Natural killer cell (primary cell): Measurements from ENCODE around the gene ANXA2. TPM values are rescaled to one million over a fixed set of nuclear protein-coding genes. Genes with fewer than 3 reads are reported as not detected.

Experiments
- ATAC-seq, 3 donors: fragments of 150-1000 bp in 2 of 3; fragments of 200-7000 bp in 1 of 3; cut with Tn5 transposase; 1 replicate in 1 of 3; 2 replicates in 2 of 3; pipeline ENCODE4 v1.10.0; 2021; ENCODE audit warnings: mild to moderate bottlenecking in 2 of 3, moderate library complexity in 2 of 3
- DNase-seq, 2 donors: peaks; one replicate each; pipeline versions ENCODE4 v3.0.0 to v3.0.0-alpha.2; 2013 to 2021; ENCODE audit warnings: mixed read lengths in 1 of 2
- H3K27ac ChIP-seq: one replicate; pipeline ENCODE4 v1.5.1; 2013; ENCODE audit warnings: mild to moderate bottlenecking, low read length
- H3K27me3 ChIP-seq: one replicate; pipeline ENCODE4 v1.6.1; 2013; ENCODE audit warnings: low read length; ENCODE audit not compliant: control insufficient read depth, insufficient read depth
- H3K36me3 ChIP-seq: one replicate; pipeline ENCODE4 v1.6.1; 2013; ENCODE audit warnings: low read length; ENCODE audit not compliant: control insufficient read depth, insufficient read depth
- H3K4me1 ChIP-seq: one replicate; pipeline ENCODE4 v1.6.1; 2013; ENCODE audit warnings: low read length; ENCODE audit not compliant: control insufficient read depth, insufficient read depth
- H3K4me3 ChIP-seq: one replicate; pipeline ENCODE4 v1.5.1; 2013; ENCODE audit warnings: low read length
- H3K9me3 ChIP-seq: one replicate; pipeline ENCODE4 v1.6.1; 2013; ENCODE audit warnings: low read length; ENCODE audit not compliant: control insufficient read depth, insufficient read depth
- H3K27ac Mint-ChIP-seq, 2 donors: one replicate each; pipeline ENCODE4 v1.8.0; 2022; ENCODE audit warnings: mild to moderate bottlenecking in 2 of 2, mixed read lengths in 2 of 2, moderate library complexity in 1 of 2
- H3K27me3 Mint-ChIP-seq, 2 donors: one replicate each; pipeline ENCODE4 v1.8.0; 2022; ENCODE audit warnings: low read depth in 2 of 2, mixed read lengths in 2 of 2
- H3K36me3 Mint-ChIP-seq: one replicate; pipeline ENCODE4 v1.8.0; 2022; ENCODE audit warnings: mixed read lengths
- H3K4me1 Mint-ChIP-seq, 2 donors: one replicate each; pipeline ENCODE4 v1.8.0; 2022; ENCODE audit warnings: mixed read lengths in 2 of 2
- H3K4me3 Mint-ChIP-seq: one replicate; pipeline ENCODE4 v1.8.0; 2022; ENCODE audit warnings: mild to moderate bottlenecking, moderate library complexity, mixed read lengths
- H3K9me3 Mint-ChIP-seq, 2 donors: one replicate each; pipeline ENCODE4 v1.8.0; 2022; ENCODE audit warnings: mixed read lengths in 2 of 2
- CTCF ChIP-seq: fragments of 200-600 bp; IDR thresholded peaks from one replicate; pipeline ENCODE4 v1.8.0; 2022; ENCODE audit warnings: antibody characterized with exemption
- WGBS: methylation state at CpG from one replicate; pipeline ENCODE4 v1.1.7; 2013; ENCODE audit warnings: missing lambda C conversion rate; ENCODE audit not compliant: insufficient coverage; 5-methylcytosine and 5-hydroxymethylcytosine counted together
- intact Hi-C: fragments of 100-400 bp; cut with micrococcal nuclease; formaldehyde crosslinking; loops from one replicate; pipeline ENCODE4 v1.14.2; 2022
- total RNA-seq, 4 donors: library from RNA; stranded (reverse); fragments of 120-200 nt in 1 of 4; gene quantifications; one replicate each; pipeline versions ENCODE4 v1.2.3 to v1.2.4, GENCODE V29; 2013 to 2022

Gene ANXA2
- total RNA-seq, 3 donors from 2014 or later (not counting 1 experiment from before 2014, with no cell fraction given), result 132 to 230 (median 155) TPM

DNA sequence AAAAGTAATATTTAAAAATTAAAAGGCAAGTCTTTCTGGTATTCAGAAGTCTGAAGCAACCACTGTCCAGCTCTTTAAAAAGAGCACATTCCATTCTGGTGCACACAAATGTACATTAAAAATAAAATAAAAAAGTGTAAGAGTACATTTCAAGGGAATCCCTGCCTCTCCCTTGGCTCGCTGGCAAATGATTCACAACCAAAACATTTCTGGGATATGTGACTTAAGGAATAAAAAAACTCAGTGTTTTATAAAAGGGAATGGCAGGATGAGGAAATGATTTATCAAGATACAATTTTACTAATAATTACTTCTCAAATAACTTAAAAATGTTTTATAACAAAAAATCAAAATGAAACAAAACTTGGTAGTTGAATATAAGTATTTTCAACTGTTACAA, 23.8 kb upstream of the ANXA2 start:
- TF ChIP-seq CTCF, result no peak
- no peaks in the 10 kb centered on the region for H3K9me3 Mint-ChIP-seq
- H3K36me3 Mint-ChIP-seq, result peaks cover 8% of the 10 kb centered on the region
- WGBS, result no CpG with 5 or more reads among the region's 1 CpG
- Histone ChIP-seq H3K36me3 (peaks cover 10% of the 10 kb centered on the region), H3K4me3 (no peak overlapping the region), H3K9me3 (no peaks in the 10 kb centered on the region), H3K4me1 (no peaks in the 10 kb centered on the region), H3K27ac (no peak overlapping the region), H3K27me3 (no peaks in the 10 kb centered on the region)
- DNase-seq (no peak), ATAC-seq (no peak)
- H3K27me3 Mint-ChIP-seq, result no peaks in the 10 kb centered on the region
- no peaks in the 10 kb centered on the region for H3K4me1 Mint-ChIP-seq
- H3K4me3 Mint-ChIP-seq, result no peak overlapping the region
- intact Hi-C loops, result no loop called here
- H3K27ac Mint-ChIP-seq, result no peak overlapping the region

- Mint-ChIP-seq H3K9me3 (no peaks in the 10 kb centered on the region), H3K4me3 (no peak overlapping the region), H3K36me3 (peaks cover 8% of the 10 kb centered on the region), H3K4me1 (no peaks in the 10 kb centered on the region), H3K27ac (no peak overlapping the region), H3K27me3 (no peaks in the 10 kb centered on the region)
- no peak overlapping the region for H3K4me3 ChIP-seq
- intact Hi-C loops, result no loop called here
- no peak overlapping the region for H3K27ac ChIP-seq
- no peaks in the 10 kb centered on the region for H3K4me1 ChIP-seq
- no peak for ATAC-seq
- no peaks in the 10 kb centered on the region for H3K27me3 ChIP-seq
- H3K9me3 ChIP-seq, result no peaks in the 10 kb centered on the region
- WGBS, result 98% methylated on average over 2 of the region's 2 CpGs
- TF ChIP-seq CTCF, result no peak
- peaks cover 8% of the 10 kb centered on the region for H3K36me3 ChIP-seq
- DNase-seq, result no peak
These were observed 22.5 kb upstream of the ANXA2 start for GRCh38 chr15:60420203-60420716.

- DNase-seq (no peak), ATAC-seq (no peak)
- no peaks in the 10 kb centered on the region for H3K4me1 Mint-ChIP-seq
- no peaks in the 10 kb centered on the region for H3K27me3 ChIP-seq
- TF ChIP-seq CTCF, result no peak
- H3K4me3 ChIP-seq, result no peak overlapping the region
- intact Hi-C loops, result no loop called here
- no peaks in the 10 kb centered on the region for H3K9me3 Mint-ChIP-seq
- no peak overlapping the region for H3K27ac ChIP-seq
- H3K36me3 ChIP-seq, result peaks cover 8% of the 10 kb centered on the region
- no peak overlapping the region for H3K27ac Mint-ChIP-seq
- 100% methylated on average over 1 of the region's 2 CpGs for WGBS
- no peaks in the 10 kb centered on the region for H3K9me3 ChIP-seq
- peaks cover 8% of the 10 kb centered on the region for H3K36me3 Mint-ChIP-seq
- H3K4me3 Mint-ChIP-seq, result no peak overlapping the region
- H3K27me3 Mint-ChIP-seq, result no peaks in the 10 kb centered on the region
- H3K4me1 ChIP-seq, result no peaks in the 10 kb centered on the region
These were observed 22.0 kb upstream of the ANXA2 start for GRCh38 chr15:60419753-60420152.

DNA sequence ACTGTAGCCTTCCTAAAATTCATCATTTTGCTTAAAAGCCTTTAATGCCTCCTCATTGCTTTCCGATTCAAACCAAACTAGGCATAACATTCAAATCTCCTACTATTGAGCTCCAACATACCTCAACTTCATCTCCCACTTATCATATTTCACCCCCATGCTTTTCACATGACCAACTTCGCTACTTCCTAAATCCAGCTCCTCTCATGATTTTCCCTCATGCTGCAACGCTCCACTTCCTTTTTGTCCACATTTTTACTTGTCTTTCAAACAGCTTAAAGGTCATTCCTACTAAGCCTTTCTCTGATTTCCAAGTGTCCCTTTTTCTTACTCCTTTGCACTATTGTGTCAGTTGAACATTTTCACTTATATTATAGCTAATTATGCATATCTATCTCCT, 20.3 kb upstream of the ANXA2 start:
- no peak for TF ChIP-seq CTCF
- 93% methylated on average over 3 of the region's 3 CpGs for WGBS
- H3K9me3 Mint-ChIP-seq, result no peaks in the 10 kb centered on the region
- H3K27ac Mint-ChIP-seq, result no peak overlapping the region
- Histone ChIP-seq H3K36me3 (peaks cover 4% of the 10 kb centered on the region), H3K9me3 (no peaks in the 10 kb centered on the region), H3K27ac (no peak overlapping the region), H3K4me3 (no peak overlapping the region), H3K4me1 (no peaks in the 10 kb centered on the region), H3K27me3 (no peaks in the 10 kb centered on the region)
- H3K27me3 Mint-ChIP-seq, result no peaks in the 10 kb centered on the region
- no peak overlapping the region for H3K4me3 Mint-ChIP-seq
- intact Hi-C loops, result no loop called here
- H3K36me3 Mint-ChIP-seq, result peaks cover 8% of the 10 kb centered on the region
- ATAC-seq, result no peak
- H3K4me1 Mint-ChIP-seq, result no peaks in the 10 kb centered on the region
- DNase-seq, result no peak
